ENCODE measurements around the gene JAG2.

Gene JAG2

GRCh38 chr14:105203701-105204100 is 35.1 kb upstream of the JAG2 start:
- DNase-seq (ENCODE audit: low read depth, low spot score) = no peak

- no peak for DNase-seq (ENCODE audit: low read depth, low spot score)
Measured at GRCh38 chr14:105203057-105203531, 34.5 kb upstream of the JAG2 start.

GRCh38 chr14:105201925-105202513 is 33.4 kb upstream of the JAG2 start:
- no peak for DNase-seq (ENCODE audit: low read depth, low spot score)

GRCh38 chr14:105201156-105201924 is 32.8 kb upstream of the JAG2 start:
- no peak for DNase-seq (ENCODE audit: low read depth, low spot score)

GRCh38 chr14:105200641-105201040 is 32.1 kb upstream of the JAG2 start:
- DNase-seq (ENCODE audit: low read depth, low spot score) = no peak

DNA sequence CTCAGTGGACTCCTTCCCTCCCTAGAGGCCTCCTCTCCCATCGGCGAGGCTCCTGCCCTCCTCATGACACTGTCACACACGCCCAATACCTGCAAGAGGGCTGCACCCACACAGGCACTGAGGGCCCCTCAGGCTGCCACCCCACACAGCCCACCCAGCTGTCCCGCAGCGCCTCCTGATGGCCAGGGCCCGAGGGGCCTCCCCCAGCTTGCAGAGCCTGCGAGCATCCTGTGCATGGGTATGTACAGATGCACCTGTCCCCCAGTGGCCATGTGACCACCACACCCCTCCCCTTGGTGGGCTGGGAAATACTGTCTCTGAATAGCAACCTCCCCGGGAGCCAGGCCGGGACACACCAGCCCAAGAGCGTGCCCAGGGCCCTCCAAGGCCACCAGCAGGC is 31.5 kb upstream of the JAG2 start:
- no peak for DNase-seq (ENCODE audit: low read depth, low spot score)

- no peak for DNase-seq (ENCODE audit: low read depth, low spot score)
Measured at GRCh38 chr14:105199093-105199492, 30.5 kb upstream of the JAG2 start.

- DNase-seq (ENCODE audit: low read depth, low spot score) = no peak
Measured at GRCh38 chr14:105198588-105198987, 30.0 kb upstream of the JAG2 start.

- no peak for DNase-seq (ENCODE audit: low read depth, low spot score)
Measured at GRCh38 chr14:105197211-105197641, 28.6 kb upstream of the JAG2 start.

- DNase-seq (ENCODE audit: low read depth, low spot score) = no peak
Measured at GRCh38 chr14:105196265-105196960, 27.8 kb upstream of the JAG2 start.

GRCh38 chr14:105195522-105196264 is 27.1 kb upstream of the JAG2 start:
- no peak for DNase-seq (ENCODE audit: low read depth, low spot score)

GRCh38 chr14:105195051-105195450 is 26.5 kb upstream of the JAG2 start:
- no peak for DNase-seq (ENCODE audit: low read depth, low spot score)

DNA sequence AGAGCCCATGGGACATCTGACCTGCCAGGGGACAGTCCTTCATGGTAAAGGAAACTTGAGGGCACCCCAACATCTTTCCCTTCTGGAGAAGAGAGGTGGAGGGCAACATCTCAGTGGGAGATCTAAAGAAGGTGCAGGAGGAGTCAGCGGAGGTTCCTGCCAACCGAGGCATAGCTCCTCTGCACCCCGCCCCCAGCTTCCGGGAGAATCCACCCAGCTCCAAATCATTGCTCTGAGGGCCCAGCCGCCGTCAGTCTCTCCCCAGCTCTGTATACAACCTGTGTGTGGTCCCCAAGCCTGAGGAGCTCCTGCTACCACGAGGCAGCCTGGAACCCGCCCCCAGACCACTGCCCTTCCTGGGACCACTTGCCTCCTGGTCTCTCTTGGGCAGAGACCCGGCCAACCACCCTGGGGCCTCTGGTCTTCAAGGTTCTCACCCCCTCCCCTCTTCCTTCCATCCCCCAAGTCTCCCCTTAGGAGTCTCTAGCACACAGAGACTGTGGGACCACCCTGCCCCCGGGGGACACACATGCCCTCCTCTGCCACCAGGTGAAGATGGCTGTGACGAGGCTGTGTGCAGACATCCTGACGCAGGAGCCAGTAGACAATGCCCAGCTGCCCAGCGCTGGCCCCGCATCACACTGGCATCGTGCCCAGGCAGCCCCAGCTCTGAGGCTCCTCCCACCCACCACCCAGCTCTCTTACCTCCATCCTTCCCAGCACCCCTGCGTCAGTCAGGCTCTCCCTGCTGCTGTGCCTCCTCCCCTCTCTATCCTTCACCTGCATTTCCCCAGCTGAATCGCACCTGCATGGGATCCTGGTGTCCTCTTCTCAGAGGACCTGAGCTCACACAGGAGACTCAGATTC is 25.6 kb upstream of the JAG2 start:
- no peak for DNase-seq (ENCODE audit: low read depth, low spot score)

- no peak for DNase-seq (ENCODE audit: low read depth, low spot score)
Measured at GRCh38 chr14:105192866-105193731, 24.5 kb upstream of the JAG2 start.

DNA sequence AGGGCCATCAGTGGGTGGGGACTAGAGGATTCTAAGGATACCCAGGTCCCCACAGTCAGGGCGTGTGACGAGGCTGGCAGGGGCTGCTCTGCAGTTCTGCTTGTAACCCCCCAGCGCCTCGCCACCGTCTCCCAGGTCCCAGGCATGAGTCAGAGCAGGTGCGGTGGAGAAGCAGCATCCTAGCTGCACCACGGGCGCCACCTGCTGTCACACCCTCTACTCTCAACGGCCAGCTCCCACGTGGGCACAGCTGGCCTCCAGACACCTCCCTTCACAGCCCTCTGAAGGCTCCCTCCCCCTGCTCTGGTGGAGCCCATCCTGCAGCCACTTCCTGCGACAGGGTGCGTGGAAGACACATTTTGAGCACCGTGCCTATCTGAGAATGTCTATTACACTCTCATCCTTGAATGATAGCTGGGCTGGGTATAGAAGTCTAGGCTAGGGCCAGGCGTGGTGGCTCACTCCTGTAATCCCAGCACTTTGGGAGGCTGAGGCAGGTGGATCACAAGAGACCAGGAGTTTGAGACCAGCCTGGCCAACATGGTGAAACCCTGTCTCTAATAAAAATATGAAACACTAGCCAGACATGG is 19.5 kb upstream of the JAG2 start:
- DNase-seq (ENCODE audit: low read depth, low spot score) = no peak

DNA sequence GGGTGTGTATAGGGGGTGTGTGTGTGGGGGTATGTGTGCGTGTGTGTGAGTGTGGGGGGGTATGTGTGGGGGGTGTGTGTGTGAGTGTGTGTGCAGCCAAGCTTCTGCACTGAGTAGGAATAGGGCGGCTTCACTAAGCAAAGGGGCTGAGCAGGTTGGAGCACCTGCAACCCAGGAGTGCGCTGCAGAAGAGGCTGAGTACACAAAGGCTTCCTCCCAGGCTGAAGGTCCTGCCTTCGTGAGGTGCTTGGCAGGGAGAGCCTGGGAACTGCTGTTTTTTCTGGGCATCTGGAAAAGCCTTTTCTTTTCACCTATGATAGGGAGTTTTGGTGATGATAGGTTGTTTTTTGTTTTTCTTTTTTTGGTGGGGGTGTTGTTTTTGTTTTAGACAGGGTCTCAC is 18.5 kb upstream of the JAG2 start:
- DNase-seq (ENCODE audit: low read depth, low spot score) = no peak

- no peak for DNase-seq (ENCODE audit: low read depth, low spot score)
Measured at GRCh38 chr14:105185973-105186372, 17.4 kb upstream of the JAG2 start.

- no peak for DNase-seq (ENCODE audit: low read depth, low spot score)
Measured at GRCh38 chr14:105185001-105185400, 16.4 kb upstream of the JAG2 start.

- DNase-seq (ENCODE audit: low read depth, low spot score) = no peak
Measured at GRCh38 chr14:105184461-105184860, 15.9 kb upstream of the JAG2 start.
